Stomach (tissue), 4 donors: Measurements from ENCODE around the gene PCP4.

ENCODE experiments used
- CTCF ChIP-seq, 7 experiments: fragments of 450-650 bp in 4 of 7; fragments of 200-600 bp in 3 of 7; sonication (generic) in 3 of 7; IDR thresholded peaks; one replicate each; pipeline ENCODE4 v1.5.1; 2016 to 2019; ENCODE audit warnings: antibody characterized with exemption in 7 of 7, control low read depth in 2 of 7, mild to moderate bottlenecking in 1 of 7
- POLR2A ChIP-seq, 4 donors: fragments of 450-650 bp; IDR thresholded peaks; one replicate each; pipeline ENCODE4 v1.6.1; 2016; ENCODE audit warnings: antibody characterized with exemption in 4 of 4, control low read depth in 2 of 4, mild to moderate bottlenecking in 1 of 4, moderate library complexity in 1 of 4
- POLR2AphosphoS5 ChIP-seq, 3 donors: sonication (generic); formaldehyde crosslinking; IDR thresholded peaks; one replicate each; pipeline ENCODE4 v1.6.1; 2016; ENCODE audit warnings: antibody characterized with exemption in 3 of 3

GRCh38 chr21:39952265-39952664 lies 85.0 kb downstream of the PCP4 start:
- no peak for TF ChIP-seq CTCF (IDR thresholded peaks at IDR 0.05)
- TF ChIP-seq POLR2A (IDR thresholded peaks at IDR 0.05): no peak
- no peak for TF ChIP-seq POLR2AphosphoS5 (IDR thresholded peaks at IDR 0.05)
